HG03378 (cell line): ENCODE results near the gene KCNG2.

Experiments
- ATAC-seq: cut with Tn5 transposase; IDR thresholded peaks from one replicate; pipeline ENCODE4 v1.9.1; 2021; ENCODE audit warnings: mild to moderate bottlenecking, moderate library complexity; ENCODE audit not compliant: unreplicated experiment

The KCNG2 gene

GRCh38 chr18:79817607-79817998, 19.9 kb downstream of the KCNG2 start:
- ATAC-seq: no peak

GRCh38 chr18:79818036-79818435, 20.3 kb downstream of the KCNG2 start:
- no peak for ATAC-seq

GRCh38 chr18:79818631-79819030, 20.9 kb downstream of the KCNG2 start:
- ATAC-seq: no peak

DNA sequence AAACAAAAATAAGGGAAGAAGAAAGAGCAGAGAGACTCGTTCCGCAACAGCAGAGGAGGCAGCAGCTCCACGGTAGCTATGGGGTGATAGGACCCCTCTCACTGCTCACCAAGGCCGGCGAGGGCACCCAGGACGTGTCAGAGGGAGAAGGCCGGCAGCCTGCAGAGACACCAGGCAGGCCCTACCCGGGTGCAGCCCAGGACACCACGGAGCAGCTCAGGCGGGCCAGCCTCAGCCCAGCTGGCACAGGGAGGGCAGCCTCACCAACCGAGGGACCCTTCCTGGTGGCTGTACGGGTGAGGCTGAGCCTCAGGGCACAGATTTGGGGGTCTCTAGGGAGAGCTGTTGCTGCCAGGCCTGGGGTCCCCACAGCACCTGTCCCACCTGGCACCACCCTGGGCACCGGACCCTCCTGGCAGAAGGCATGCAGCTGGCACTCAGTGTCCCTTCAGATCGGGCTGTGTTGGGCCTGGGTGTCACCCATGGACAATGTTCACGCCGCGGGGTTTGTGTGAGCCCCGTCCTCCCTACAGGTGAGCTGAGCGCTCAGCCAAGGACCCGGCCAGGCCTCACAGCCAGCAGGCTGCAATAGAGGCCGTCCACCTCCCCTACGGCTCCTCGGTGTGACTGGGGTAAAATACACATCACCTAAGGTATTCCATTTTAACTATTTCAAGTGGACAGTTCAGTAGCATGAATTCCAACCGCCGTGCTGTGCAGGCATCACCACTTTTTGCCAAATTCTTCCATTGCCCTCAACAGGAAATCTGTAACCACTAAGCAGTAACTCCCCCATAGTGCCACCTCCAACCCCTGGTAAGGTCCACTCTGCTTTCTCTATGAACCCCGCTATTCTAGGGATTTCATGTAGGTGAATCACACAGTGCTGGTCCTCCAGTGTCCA, 21.6 kb downstream of the KCNG2 start:
- ATAC-seq: no peak

- ATAC-seq: peak; percentile 94
These were observed 22.2 kb downstream of the KCNG2 start for GRCh38 chr18:79819968-79820351.

GRCh38 chr18:79823120-79823519, 25.4 kb downstream of the KCNG2 start:
- ATAC-seq: no peak

DNA sequence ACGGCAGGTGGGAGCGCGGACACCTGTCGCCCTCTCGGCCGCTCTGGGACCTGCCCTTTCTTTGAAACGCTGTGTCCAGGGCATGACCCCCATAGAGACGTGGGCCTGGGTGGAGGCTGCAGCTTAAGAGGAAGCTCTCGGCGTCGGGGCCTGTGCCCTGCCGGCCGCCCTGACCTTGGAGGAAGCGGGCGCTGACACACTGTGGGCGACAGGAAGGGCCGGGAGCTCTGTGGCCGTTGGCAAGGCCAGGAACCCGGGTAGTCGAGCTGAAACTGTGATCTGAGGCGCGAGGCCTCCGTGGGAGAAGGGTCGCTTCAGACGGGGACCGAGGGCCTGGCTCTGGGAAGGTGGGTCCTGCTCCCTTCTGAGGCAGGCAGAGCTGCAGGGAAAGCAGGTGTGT, 28.2 kb downstream of the KCNG2 start:
- no peak for ATAC-seq

- no peak for ATAC-seq
These were observed 29.2 kb downstream of the KCNG2 start for GRCh38 chr18:79826966-79827365.

DNA sequence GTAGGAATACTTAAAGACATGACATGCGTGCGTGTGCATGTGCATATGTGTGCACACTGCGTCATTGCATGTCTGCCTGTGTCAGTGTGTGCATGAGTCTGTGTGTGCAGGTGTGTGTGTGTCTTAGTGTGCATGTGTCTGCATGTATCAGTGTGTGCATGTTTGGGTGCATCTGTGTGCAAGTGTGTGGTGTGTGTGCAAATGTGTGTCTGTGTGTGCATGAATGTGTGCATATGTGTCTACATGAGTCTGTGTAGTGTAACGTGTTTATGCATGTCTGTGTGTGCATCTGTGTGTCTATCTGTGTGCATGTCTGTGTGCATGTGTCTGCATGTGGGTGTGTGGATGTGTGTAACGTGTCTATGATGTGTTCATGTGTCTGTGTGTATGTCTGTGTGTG, 30.5 kb downstream of the KCNG2 start:
- no peak for ATAC-seq

DNA sequence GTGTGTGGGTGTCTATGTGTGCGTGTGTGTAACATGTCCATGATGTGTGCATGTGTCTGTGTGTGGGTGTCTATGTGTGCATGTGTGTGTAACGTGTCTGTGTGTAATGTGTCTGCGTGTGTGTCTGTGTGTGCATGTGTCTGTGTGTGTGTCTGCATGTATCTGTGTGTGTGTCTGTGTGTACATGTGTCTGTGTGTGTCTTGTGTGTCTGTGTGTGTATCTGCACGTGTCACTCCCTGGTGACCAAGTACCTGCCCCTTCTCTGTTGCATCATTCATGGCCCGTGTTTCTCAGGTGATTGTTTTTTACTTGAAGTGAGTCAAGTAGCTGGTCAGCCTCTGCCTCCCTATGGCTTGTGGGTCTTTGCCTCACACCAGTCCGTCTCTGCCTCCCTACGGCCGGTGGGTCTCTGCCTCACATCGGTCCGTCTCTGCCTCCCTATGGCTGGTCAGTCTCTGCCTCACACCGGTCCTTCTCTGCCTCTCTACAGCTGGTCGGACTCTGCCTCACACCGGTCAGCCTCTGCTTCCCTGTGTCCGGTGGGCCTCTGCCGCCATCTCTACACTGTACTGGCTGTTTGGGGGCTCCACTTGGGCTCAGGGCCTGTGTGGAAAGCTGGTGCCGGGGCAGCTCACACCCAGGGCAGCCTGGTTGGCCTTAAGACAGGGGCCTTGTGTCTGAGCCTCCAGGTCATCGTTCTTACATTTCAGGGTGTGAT, 31.6 kb downstream of the KCNG2 start:
- ATAC-seq: no peak

GRCh38 chr18:79832169-79832568, 34.4 kb downstream of the KCNG2 start:
- ATAC-seq: no peak

GRCh38 chr18:79834834-79835233, 37.1 kb downstream of the KCNG2 start:
- no peak for ATAC-seq

DNA sequence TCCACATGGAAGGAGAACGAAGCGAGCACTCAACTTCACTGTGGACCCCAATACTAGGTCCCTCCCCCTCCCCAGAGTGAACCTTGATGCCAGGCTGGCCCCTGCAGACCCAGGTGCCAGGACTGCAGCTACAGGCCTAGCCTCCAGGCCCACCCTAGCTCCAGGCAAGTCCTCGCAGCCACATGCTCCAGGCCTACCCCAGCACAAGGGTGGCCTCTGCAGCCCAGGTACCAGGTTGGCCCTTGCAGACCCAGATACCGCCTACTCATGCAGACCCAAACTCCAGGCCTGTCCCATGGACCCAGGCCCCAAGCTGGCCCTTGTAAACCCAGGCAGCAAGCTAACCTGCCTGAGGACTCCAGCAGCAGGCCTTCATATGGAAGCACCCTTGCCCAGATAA, 44.2 kb downstream of the KCNG2 start:
- ATAC-seq: no peak

DNA sequence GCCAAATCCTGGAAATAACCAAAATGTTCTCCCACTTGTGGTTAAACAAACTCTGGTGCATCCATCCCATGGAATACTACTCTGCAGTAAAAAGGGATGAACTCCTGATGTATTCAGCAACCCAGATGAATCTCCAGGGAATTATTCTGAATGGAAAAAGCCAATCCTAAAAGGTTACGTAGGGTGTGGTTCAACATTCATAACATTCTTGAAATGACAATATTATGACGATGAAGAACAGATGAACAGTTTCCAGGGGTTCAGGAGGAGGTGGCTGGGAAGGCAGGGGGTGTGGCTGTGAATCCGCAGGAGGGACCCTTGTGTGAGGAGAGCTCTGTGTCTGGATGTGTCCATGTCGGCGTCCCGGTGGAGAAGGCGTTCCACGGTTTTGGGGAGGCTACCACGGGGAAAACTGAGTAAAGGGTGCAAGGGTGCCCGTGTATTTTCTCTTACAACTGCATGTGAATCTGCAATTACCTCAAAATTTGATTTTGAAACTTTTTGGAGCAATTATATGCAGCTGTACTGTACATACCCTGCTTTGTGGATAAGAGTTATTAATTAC, 47.3 kb downstream of the KCNG2 start:
- no peak for ATAC-seq

GRCh38 chr18:79846936-79847557, 49.3 kb downstream of the KCNG2 start:
- ATAC-seq: no peak

DNA sequence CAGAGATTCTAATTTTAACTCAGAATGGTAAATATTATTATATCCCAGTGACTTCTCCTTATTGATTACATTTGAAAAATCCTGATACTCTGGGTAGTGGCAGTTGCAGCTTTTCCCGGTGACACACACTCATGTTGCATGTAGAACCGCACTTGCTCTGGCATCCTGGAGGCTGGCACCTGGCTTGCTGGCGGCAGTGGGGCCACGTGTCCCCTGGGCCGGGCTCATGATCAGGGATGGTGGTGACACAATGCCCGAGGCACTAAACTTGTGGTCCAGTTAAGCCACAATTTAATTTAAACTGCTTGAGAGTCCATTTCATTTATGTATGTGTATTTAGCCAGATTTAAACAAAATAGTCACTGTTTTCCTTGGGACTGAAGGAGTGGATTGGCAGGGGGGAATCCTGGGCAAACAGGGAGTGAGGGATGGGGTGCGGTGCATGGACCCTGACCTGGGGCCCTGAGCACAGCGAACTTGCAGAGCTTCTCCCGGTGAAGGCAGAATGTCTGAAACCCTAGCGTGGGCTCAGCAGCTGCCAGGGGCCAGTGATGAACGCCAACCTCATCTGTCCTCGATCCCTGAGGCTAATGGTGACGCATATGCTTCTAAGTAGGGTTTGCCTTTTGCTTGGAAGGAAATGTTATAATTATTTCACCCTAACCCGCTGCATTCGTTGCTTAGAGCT, 50.0 kb downstream of the KCNG2 start:
- ATAC-seq: no peak

GRCh38 chr18:79848294-79848578, 50.5 kb downstream of the KCNG2 start:
- no peak for ATAC-seq

- ATAC-seq: no peak
These were observed 51.0 kb downstream of the KCNG2 start for GRCh38 chr18:79848579-79849327.

- no peak for ATAC-seq
These were observed 51.8 kb downstream of the KCNG2 start for GRCh38 chr18:79849328-79850207.
